ENCODE results near the gene SAPCD2. TPM values are rescaled to one million over a fixed set of nuclear protein-coding genes. Genes with fewer than 3 reads are reported as not detected.

The SAPCD2 gene
- total and polyA plus RNA-seq, 4 donors, result 1.3 to 2.1 (median 1.6) TPM

DNA sequence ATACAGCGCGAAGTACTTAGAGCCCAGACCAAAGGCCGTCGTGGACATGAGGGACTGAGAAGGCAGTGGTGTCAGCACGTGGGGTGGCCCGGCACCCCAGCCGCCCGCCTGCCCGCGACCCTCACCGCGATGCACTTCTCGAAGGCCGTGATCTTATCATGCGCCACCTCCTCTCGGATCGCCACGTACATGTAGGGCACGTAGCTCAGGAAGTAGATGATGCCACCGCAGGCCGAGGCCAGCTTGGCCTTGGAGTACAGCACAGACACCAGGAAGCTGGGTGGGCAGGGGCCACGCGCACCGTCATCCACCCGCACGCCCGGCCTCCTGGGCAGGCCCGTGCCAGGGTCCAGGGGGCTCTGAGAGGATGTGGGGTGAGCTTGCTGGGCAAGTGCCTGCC, 53.3 kb downstream of the SAPCD2 start:
- H3K27me3 ChIP-seq (ENCODE audit: control insufficient read depth in 3 of 3, insufficient read depth in 3 of 3, low read length in 2 of 3), result no peaks in the 10 kb centered on the region
- H3K9ac ChIP-seq (ENCODE audit: insufficient read depth in 1 of 2, low read length in 2 of 2), result no peak overlapping the region
- TF ChIP-seq CTCF (IDR thresholded peaks at IDR 0.05; ENCODE audit: control extremely low read depth, extremely low read depth), result no peak
- no peak for ATAC-seq (ENCODE audit: insufficient read depth, low FRiP score)
- DNase-seq, result no peak
- H3K4me1 ChIP-seq (ENCODE audit: control insufficient read depth in 5 of 5, insufficient read depth in 5 of 5, low read length in 5 of 5), result no peaks in the 10 kb centered on the region
- H3K27ac ChIP-seq (ENCODE audit: low read depth in 1 of 2, low read length in 1 of 2), result no peak overlapping the region
- H3K4me3 ChIP-seq, result no peak overlapping the region
- peaks cover 0 to 55% (median 7%) of the 10 kb centered on the region in 4 donors for H3K36me3 ChIP-seq (ENCODE audit: control insufficient read depth in 4 of 4, insufficient read depth in 4 of 4, low read length in 4 of 4)
- WGBS, 2 donors, result 97 to 98% methylated on average over 28 of the region's 28 CpGs
- H3K9me3 ChIP-seq (ENCODE audit: control insufficient read depth in 4 of 4, insufficient read depth in 3 of 4, low read length in 3 of 4), result no peaks in the 10 kb centered on the region

GRCh38 chr9:137016436-137016835, 53.9 kb downstream of the SAPCD2 start:
- DNase-seq (no peak), ATAC-seq (ENCODE audit: insufficient read depth, low FRiP score) (no peak)
- no peak overlapping the region for H3K27ac ChIP-seq (ENCODE audit: low read depth in 1 of 2, low read length in 1 of 2)
- no peaks in the 10 kb centered on the region for H3K27me3 ChIP-seq (ENCODE audit: control insufficient read depth in 3 of 3, insufficient read depth in 3 of 3, low read length in 2 of 3)
- no peak for TF ChIP-seq CTCF (IDR thresholded peaks at IDR 0.05; ENCODE audit: control extremely low read depth, extremely low read depth)
- peaks cover 0 to 61% (median 7%) of the 10 kb centered on the region in 4 donors for H3K36me3 ChIP-seq (ENCODE audit: control insufficient read depth in 4 of 4, insufficient read depth in 4 of 4, low read length in 4 of 4)
- WGBS, 2 donors, result 97% methylated on average over 14 to 16 of the region's 16 CpGs
- no peaks in the 10 kb centered on the region for H3K4me1 ChIP-seq (ENCODE audit: control insufficient read depth in 5 of 5, insufficient read depth in 5 of 5, low read length in 5 of 5)
- no peak overlapping the region for H3K9ac ChIP-seq (ENCODE audit: insufficient read depth in 1 of 2, low read length in 2 of 2)
- no peak overlapping the region for H3K4me3 ChIP-seq
- no peaks in the 10 kb centered on the region for H3K9me3 ChIP-seq (ENCODE audit: control insufficient read depth in 4 of 4, insufficient read depth in 3 of 4, low read length in 3 of 4)

- Histone ChIP-seq H3K27me3 (ENCODE audit: control insufficient read depth in 3 of 3, insufficient read depth in 3 of 3, low read length in 2 of 3) (no peaks in the 10 kb centered on the region), H3K9me3 (ENCODE audit: control insufficient read depth in 4 of 4, insufficient read depth in 3 of 4, low read length in 3 of 4) (no peaks in the 10 kb centered on the region), H3K4me1 (ENCODE audit: control insufficient read depth in 5 of 5, insufficient read depth in 5 of 5, low read length in 5 of 5) (no peaks in the 10 kb centered on the region), H3K36me3 (ENCODE audit: control insufficient read depth in 4 of 4, insufficient read depth in 4 of 4, low read length in 4 of 4) (peaks cover 0 to 64% (median 7%) of the 10 kb centered on the region in 4 donors), H3K9ac (ENCODE audit: insufficient read depth in 1 of 2, low read length in 2 of 2) (no peak overlapping the region), H3K4me3 (no peak overlapping the region), H3K27ac (ENCODE audit: low read depth in 1 of 2, low read length in 1 of 2) (no peak overlapping the region)
- WGBS, 2 donors, result 96 to 98% methylated on average over 21 of the region's 21 CpGs
- ATAC-seq (ENCODE audit: insufficient read depth, low FRiP score), result no peak
- no peak for DNase-seq
- TF ChIP-seq CTCF (IDR thresholded peaks at IDR 0.05; ENCODE audit: control extremely low read depth, extremely low read depth), result no peak
These were observed 54.4 kb downstream of the SAPCD2 start for GRCh38 chr9:137015976-137016375.

GRCh38 chr9:137015540-137015930, 54.8 kb downstream of the SAPCD2 start:
- H3K27ac ChIP-seq (ENCODE audit: low read depth in 1 of 2, low read length in 1 of 2), result no peak overlapping the region
- H3K4me1 ChIP-seq (ENCODE audit: control insufficient read depth in 5 of 5, insufficient read depth in 5 of 5, low read length in 5 of 5), result no peaks in the 10 kb centered on the region
- 98% methylated on average over 25 of the region's 25 CpGs for WGBS, 2 donors
- DNase-seq, result no peak
- no peak for ATAC-seq (ENCODE audit: insufficient read depth, low FRiP score)
- no peak for TF ChIP-seq CTCF (IDR thresholded peaks at IDR 0.05; ENCODE audit: control extremely low read depth, extremely low read depth)
- peaks cover 0 to 64% (median 7%) of the 10 kb centered on the region in 4 donors for H3K36me3 ChIP-seq (ENCODE audit: control insufficient read depth in 4 of 4, insufficient read depth in 4 of 4, low read length in 4 of 4)
- H3K9ac ChIP-seq (ENCODE audit: insufficient read depth in 1 of 2, low read length in 2 of 2), result no peak overlapping the region
- no peak overlapping the region for H3K4me3 ChIP-seq
- H3K9me3 ChIP-seq (ENCODE audit: control insufficient read depth in 4 of 4, insufficient read depth in 3 of 4, low read length in 3 of 4), result no peaks in the 10 kb centered on the region
- no peaks in the 10 kb centered on the region for H3K27me3 ChIP-seq (ENCODE audit: control insufficient read depth in 3 of 3, insufficient read depth in 3 of 3, low read length in 2 of 3)

Measured in lung (tissue), 12 donors.